AG10803 (cell line): ENCODE results near the gene TCTN2.

Experiments
- DNase-seq: peaks from one replicate; pipeline ENCODE4 v3.0.0; 2010; ENCODE audit warnings: low read depth
- H3K4me3 ChIP-seq: 2 replicates; pipeline ENCODE4 v1.5.1; 2011; ENCODE audit warnings: mild to moderate bottlenecking, low read length, control low read depth
- TF ChIP-seq, protein P1 (sequence below): conservative IDR thresholded peaks from 2 replicates; pipeline ENCODE4 v1.5.1; 2011; ENCODE audit warnings: mild to moderate bottlenecking, low read length, control low read depth, inconsistent platforms

TCTN2 gene

GRCh38 chr12:123713398-123713797 lies 42.5 kb downstream of the TCTN2 start:
- DNase-seq, result peak; percentile 4
- TF ChIP-seq, protein P1, sequence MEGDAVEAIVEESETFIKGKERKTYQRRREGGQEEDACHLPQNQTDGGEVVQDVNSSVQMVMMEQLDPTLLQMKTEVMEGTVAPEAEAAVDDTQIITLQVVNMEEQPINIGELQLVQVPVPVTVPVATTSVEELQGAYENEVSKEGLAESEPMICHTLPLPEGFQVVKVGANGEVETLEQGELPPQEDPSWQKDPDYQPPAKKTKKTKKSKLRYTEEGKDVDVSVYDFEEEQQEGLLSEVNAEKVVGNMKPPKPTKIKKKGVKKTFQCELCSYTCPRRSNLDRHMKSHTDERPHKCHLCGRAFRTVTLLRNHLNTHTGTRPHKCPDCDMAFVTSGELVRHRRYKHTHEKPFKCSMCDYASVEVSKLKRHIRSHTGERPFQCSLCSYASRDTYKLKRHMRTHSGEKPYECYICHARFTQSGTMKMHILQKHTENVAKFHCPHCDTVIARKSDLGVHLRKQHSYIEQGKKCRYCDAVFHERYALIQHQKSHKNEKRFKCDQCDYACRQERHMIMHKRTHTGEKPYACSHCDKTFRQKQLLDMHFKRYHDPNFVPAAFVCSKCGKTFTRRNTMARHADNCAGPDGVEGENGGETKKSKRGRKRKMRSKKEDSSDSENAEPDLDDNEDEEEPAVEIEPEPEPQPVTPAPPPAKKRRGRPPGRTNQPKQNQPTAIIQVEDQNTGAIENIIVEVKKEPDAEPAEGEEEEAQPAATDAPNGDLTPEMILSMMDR, result no peak
- H3K4me3 ChIP-seq, result peak overlapping the region; percentile 87

DNA sequence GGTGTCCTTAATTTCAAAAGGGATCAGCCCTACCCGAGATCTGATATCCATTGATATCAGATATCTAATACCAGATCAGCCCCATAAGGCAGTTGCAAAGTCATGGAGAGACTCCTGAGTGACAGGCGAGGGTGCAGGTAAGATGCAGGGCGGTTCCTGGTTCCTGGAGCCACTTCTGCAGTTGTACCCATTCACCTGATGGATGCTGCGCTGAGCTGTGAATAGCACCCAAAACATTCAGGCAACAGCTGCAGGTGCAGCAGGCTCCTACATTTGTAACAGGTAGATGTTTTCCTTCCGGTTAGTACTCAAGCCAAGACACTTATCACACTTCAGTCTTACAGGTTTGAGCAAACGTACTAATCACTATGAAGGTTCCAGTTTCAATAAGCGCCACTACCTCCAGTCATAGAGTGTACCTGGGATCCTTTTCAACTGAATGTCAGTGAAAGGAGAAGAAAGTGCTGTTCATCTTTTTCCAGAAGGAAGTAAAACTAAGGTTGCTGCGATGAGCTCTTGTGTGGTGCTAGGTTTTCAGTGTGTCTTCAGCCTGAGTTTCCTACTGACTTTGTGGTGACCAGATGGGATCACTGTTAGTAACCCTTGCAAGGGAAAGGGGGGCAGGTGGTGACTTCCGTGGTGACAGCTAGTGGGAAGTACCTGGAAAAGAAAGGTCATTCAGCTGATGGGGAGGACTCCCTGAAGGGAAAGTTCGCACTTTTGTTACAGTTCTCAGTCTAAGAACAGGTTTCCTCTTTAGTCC lies 43.1 kb downstream of the TCTN2 start:
- no peak for DNase-seq
- TF ChIP-seq, protein P1, result no peak
- H3K4me3 ChIP-seq, result no peak overlapping the region; the same call in 1 of the 2 replicates

DNA sequence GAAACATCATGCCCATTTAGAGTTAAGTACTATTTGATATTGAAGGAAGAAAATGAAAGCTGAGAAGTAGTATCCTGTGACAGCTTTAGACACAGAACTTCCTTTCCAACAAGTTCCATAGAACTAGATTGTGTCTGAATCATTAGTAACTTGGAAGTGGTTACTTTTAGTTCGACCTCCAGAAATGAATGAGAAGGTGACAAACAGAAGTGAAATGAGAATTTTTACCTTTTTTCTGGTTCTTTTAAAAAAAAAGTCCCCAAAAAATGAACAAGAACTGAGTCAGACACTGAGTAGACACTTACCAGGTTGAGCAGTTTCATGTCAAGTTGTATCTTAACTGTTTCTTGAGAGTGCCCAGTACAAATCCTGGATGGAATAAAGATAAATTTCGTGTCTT lies 44.3 kb downstream of the TCTN2 start:
- TF ChIP-seq, protein P1, result no peak
- no peak overlapping the region for H3K4me3 ChIP-seq
- DNase-seq, result no peak

- no peak for DNase-seq
- H3K4me3 ChIP-seq, result no peak overlapping the region
- TF ChIP-seq, protein P1, result no peak
Measured at GRCh38 chr12:123717350-123717749, 46.4 kb downstream of the TCTN2 start.

DNA sequence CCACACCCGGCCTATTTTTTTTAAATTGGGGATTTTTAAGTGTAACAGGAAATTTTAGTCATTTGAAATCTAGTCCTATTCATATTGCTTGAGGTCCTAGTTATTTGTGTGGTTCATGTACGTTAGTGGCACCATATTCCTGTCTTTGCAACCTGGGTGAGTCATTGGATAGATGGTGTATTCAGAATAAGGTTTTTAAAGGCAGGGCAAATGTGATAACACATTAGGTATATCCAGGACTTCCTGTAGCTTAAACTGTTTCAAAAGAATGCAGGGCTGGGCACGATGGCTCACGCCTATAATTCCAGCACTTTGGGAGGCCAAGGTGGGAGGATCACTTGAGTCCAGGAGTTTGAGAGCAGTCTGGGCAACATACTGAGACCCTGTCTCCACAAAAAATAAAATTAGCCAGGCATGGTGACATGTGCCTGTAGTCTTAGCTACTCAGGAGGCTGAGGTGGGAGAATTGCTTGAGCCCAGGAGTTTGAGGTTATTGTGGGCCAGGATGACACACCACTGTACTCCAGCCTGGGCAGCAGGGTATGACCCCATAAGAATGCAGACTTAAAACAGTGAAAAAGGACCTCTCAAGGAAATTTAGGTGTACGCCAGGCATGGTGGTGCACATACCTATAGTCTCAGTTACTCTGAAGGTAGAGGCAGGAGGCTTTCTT lies 49.4 kb downstream of the TCTN2 start:
- DNase-seq, result no peak
- H3K4me3 ChIP-seq, result no peak overlapping the region
- TF ChIP-seq, protein P1, result no peak

- TF ChIP-seq, protein P1, result no peak
- DNase-seq, result no peak
- no peak overlapping the region for H3K4me3 ChIP-seq
Measured at GRCh38 chr12:123721245-123721644, 50.3 kb downstream of the TCTN2 start.

- no peak overlapping the region for H3K4me3 ChIP-seq
- DNase-seq, result no peak
- TF ChIP-seq, protein P1, result no peak
Measured at GRCh38 chr12:123723011-123723410, 52.1 kb downstream of the TCTN2 start.
